COR-L47 (cell line): ENCODE results near the gene EPOP.
"Not testable (repeated sequence)": the region's sequence is repeated elsewhere in the genome, so short reads cannot be mapped to it uniquely, and the experiment has no call there.

Source experiments
- DNase-seq: peaks from one replicate; lab custom pipeline; 2025; lab: John Stamatoyannopoulos, UW

The EPOP gene

GRCh38 chr17:38673707-38674013 is 1.1 kb downstream of the EPOP start:
- no peak for DNase-seq

GRCh38 chr17:38672788-38673706 is 1.7 kb downstream of the EPOP start:
- DNase-seq, result no peak

GRCh38 chr17:38671939-38672720 is 2.6 kb downstream of the EPOP start:
- DNase-seq, result no peak

GRCh38 chr17:38669520-38669919 is 5.2 kb downstream of the EPOP start:
- DNase-seq, result no peak

GRCh38 chr17:38667787-38668122 is 7.0 kb downstream of the EPOP start:
- DNase-seq, result no peak

GRCh38 chr17:38667099-38667786 is 7.5 kb downstream of the EPOP start:
- DNase-seq, result peak; percentile 67

- DNase-seq, result no peak
Measured at GRCh38 chr17:38663964-38664644, 10.7 kb downstream of the EPOP start.

GRCh38 chr17:38663125-38663751 is 11.5 kb downstream of the EPOP start:
- peak; percentile 78 for DNase-seq

GRCh38 chr17:38660097-38661025 is 14.4 kb downstream of the EPOP start:
- no peak for DNase-seq

GRCh38 chr17:38659415-38659814 is 15.3 kb downstream of the EPOP start:
- DNase-seq, result no peak

GRCh38 chr17:38658741-38659345 is 15.9 kb downstream of the EPOP start:
- no peak for DNase-seq

GRCh38 chr17:38657824-38658740 is 16.7 kb downstream of the EPOP start:
- DNase-seq, result no peak

GRCh38 chr17:38656959-38657823 is 17.6 kb downstream of the EPOP start:
- no peak for DNase-seq

GRCh38 chr17:38654411-38655398 is 20.1 kb downstream of the EPOP start:
- DNase-seq, result no peak

GRCh38 chr17:38653679-38654078 is 21.1 kb downstream of the EPOP start:
- no peak for DNase-seq

- no peak for DNase-seq
Measured at GRCh38 chr17:38653230-38653629, 21.5 kb downstream of the EPOP start.

GRCh38 chr17:38650653-38651173 is 24.0 kb downstream of the EPOP start:
- DNase-seq, result not testable (repeated sequence)
